Lung (tissue), 12 donors: ENCODE measurements around the gene NDUFA7. TPM values are rescaled to one million over a fixed set of nuclear protein-coding genes. Genes with fewer than 3 reads are reported as not detected.

ENCODE experiments used
- ATAC-seq: fragments of 200-7000 bp; cut with Tn5 transposase; one replicate; pipeline ENCODE4 v1.9.1; 2020; ENCODE audit warnings: moderate number of reproducible peaks; ENCODE audit not compliant: insufficient read depth, low FRiP score
- DNase-seq, 3 donors: peaks; one replicate each; pipeline ENCODE4 v3.0.0-alpha.2; 2013 to 2017
- H3K27ac ChIP-seq, 2 donors: one replicate each; pipeline ENCODE4 v1.5.1; 2013; ENCODE audit warnings: mild to moderate bottlenecking in 2 of 2, moderate library complexity in 2 of 2, control low read depth in 1 of 2, inconsistent platforms in 1 of 2, low read depth in 1 of 2, low read length in 1 of 2
- H3K27me3 ChIP-seq, 3 donors: one replicate each; pipeline ENCODE4 v1.5.1; 2013; ENCODE audit warnings: low read length in 2 of 3; ENCODE audit not compliant: control insufficient read depth in 3 of 3, insufficient read depth in 3 of 3
- H3K36me3 ChIP-seq, 4 donors: one replicate each; pipeline ENCODE4 v1.5.1; 2013; ENCODE audit warnings: low read length in 4 of 4, mild to moderate bottlenecking in 1 of 4, moderate library complexity in 1 of 4; ENCODE audit not compliant: control insufficient read depth in 4 of 4, insufficient read depth in 4 of 4
- H3K4me1 ChIP-seq, 5 donors: one replicate each; pipeline ENCODE4 v1.5.1; 2013; ENCODE audit warnings: low read length in 5 of 5, mild to moderate bottlenecking in 2 of 5, moderate library complexity in 1 of 5; ENCODE audit not compliant: control insufficient read depth in 5 of 5, insufficient read depth in 5 of 5
- H3K4me3 ChIP-seq: one replicate; pipeline ENCODE4 v1.5.1; 2013; ENCODE audit warnings: mild to moderate bottlenecking, control low read depth, moderate library complexity
- H3K9ac ChIP-seq, 2 donors: one replicate each; pipeline ENCODE4 v1.5.1; 2013; ENCODE audit warnings: low read length in 2 of 2, control low read depth in 1 of 2; ENCODE audit not compliant: insufficient read depth in 1 of 2
- H3K9me3 ChIP-seq, 4 donors: one replicate each; pipeline ENCODE4 v1.5.1; 2013; ENCODE audit warnings: low read length in 3 of 4, mild to moderate bottlenecking in 1 of 4, moderate library complexity in 1 of 4; ENCODE audit not compliant: control insufficient read depth in 4 of 4, insufficient read depth in 3 of 4
- WGBS, 2 donors: extraction: QIAGEN DNeasy Blood & Tissue Kit; methylation state at CpG; one replicate each; pipeline ENCODE4 v1.1.7; 2013; 5-methylcytosine and 5-hydroxymethylcytosine counted together
- polyA plus RNA-seq, 2 donors: library from polyadenylated mRNA; stranded (reverse); fragments of 200-250 nt; gene quantifications; one replicate each; pipeline ENCODE4 v1.2.1, GENCODE V29; 2013
- total RNA-seq, 2 donors: library from RNA; depleted of rRNA in 1 of 2; stranded (reverse); fragments of >200 nt in 1 of 2; gene quantifications; one replicate each; pipeline ENCODE4 v1.2.1, GENCODE V29; 2014 to 2021
- TF ChIP-seq, protein P1 (sequence below): IDR thresholded peaks from 2 replicates; pipeline ENCODE4 v1.5.1; 2012; ENCODE audit warnings: mild to moderate bottlenecking; ENCODE audit errors: control extremely low read depth, extremely low read depth
- donor health status: control.
- donor health status: control.
- donor health status: Bipolar disorder and iron deficiency.
- donor health status: healthy.
- donor health status: DM: yes; HTN: yes; CAD: no.

The NDUFA7 gene
- total and polyA plus RNA-seq, 4 donors: 10.6 to 239 (median 86.8) TPM

DNA sequence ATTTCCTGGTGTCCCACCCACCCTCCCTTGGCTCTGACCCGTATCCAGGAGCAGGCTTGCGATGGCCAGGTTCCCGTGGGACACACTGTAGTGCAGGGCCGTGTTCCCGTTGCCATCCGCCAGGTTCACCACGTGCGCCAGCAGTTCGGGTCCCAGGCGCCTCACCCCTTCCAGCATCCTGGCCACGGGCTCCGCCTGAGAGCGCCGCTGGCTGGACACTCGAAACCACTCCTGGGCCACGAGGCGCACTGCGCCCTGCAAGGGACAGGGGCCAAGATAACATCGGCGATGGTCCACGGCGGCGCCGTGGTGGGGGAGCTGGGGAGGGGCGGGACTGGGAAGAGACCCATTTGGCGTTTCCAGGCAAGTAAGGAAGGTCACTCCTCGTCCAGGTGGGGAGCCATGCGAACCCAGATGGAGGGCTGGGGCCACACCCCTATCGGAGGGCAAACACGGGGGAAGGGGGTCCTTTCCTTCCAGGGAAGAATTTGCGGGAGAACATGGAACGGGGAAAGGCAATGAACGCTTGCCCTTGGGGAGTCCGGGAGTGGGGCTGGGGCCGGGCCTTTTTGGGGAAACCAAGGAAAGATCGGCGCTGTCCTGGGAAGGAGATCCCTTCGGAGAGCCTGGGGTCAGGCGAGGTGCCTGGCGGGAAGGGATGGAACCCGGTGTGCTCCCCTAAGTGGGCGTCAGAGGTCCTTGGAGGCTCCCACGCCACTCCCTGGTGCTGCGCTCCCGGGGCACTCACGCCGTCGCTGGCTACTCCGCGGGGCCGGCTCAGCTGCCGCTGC is 12.0 kb upstream of the NDUFA7 start:
- Histone ChIP-seq H3K27ac (no peak overlapping the region), H3K4me3 (no peak overlapping the region), H3K9me3 (no peaks in the 10 kb centered on the region), H3K4me1 (peaks cover 0 to 10% (median 0%) of the 10 kb centered on the region in 5 donors), H3K9ac (no peak overlapping the region), H3K36me3 (peaks cover 0 to 23% (median 0%) of the 10 kb centered on the region in 4 donors), H3K27me3 (peaks cover 0 to 45% (median 30%) of the 10 kb centered on the region in 3 donors)
- no peak for DNase-seq
- TF ChIP-seq, protein P1, sequence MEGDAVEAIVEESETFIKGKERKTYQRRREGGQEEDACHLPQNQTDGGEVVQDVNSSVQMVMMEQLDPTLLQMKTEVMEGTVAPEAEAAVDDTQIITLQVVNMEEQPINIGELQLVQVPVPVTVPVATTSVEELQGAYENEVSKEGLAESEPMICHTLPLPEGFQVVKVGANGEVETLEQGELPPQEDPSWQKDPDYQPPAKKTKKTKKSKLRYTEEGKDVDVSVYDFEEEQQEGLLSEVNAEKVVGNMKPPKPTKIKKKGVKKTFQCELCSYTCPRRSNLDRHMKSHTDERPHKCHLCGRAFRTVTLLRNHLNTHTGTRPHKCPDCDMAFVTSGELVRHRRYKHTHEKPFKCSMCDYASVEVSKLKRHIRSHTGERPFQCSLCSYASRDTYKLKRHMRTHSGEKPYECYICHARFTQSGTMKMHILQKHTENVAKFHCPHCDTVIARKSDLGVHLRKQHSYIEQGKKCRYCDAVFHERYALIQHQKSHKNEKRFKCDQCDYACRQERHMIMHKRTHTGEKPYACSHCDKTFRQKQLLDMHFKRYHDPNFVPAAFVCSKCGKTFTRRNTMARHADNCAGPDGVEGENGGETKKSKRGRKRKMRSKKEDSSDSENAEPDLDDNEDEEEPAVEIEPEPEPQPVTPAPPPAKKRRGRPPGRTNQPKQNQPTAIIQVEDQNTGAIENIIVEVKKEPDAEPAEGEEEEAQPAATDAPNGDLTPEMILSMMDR: no peak
- 39% methylated on average over 52 of the region's 52 CpGs for WGBS, 2 donors
- no peak for ATAC-seq

DNA sequence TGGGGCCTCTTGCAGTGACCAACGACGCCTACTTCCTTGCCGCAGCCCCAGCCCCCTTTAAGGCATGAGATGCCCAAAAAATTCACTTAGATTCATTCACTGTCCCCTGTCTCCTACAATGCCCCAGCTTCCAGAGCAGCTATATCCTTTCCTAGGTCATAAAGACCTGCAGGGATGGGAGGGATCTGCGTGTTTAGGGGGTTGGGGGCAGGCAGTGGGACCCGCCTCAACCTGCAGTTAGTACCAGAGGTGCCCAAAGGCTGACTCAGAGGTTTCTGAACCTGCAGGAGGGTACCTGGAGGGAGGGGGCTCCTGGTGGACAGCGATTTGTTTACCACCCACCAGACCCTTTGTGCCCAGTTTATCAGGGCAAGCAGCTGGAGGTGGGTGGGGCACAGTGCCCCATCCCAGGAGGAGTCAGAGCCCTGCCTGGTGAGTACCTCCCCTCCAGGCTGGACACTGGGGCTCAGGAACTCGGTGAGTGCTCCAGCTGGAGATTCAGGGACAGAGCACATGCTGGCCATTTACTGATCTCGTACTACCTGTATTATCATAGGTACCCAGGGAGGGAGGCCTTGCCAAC is 10.2 kb upstream of the NDUFA7 start:
- H3K4me1 ChIP-seq: peaks cover 0 to 6% (median 0%) of the 10 kb centered on the region in 5 donors
- H3K36me3 ChIP-seq: peaks cover 0 to 25% (median 0%) of the 10 kb centered on the region in 4 donors
- DNase-seq (no peak), ATAC-seq (no peak)
- H3K4me3 ChIP-seq: no peak overlapping the region
- peaks cover 0 to 4% (median 1%) of the 10 kb centered on the region in 4 donors for H3K9me3 ChIP-seq
- H3K9ac ChIP-seq: no peak overlapping the region
- TF ChIP-seq, protein P1: no peak
- H3K27me3 ChIP-seq: peaks cover 0 to 37% (median 21%) of the 10 kb centered on the region in 3 donors
- 88 to 89% methylated on average over 8 of the region's 8 CpGs for WGBS, 2 donors
- no peak overlapping the region for H3K27ac ChIP-seq

DNA sequence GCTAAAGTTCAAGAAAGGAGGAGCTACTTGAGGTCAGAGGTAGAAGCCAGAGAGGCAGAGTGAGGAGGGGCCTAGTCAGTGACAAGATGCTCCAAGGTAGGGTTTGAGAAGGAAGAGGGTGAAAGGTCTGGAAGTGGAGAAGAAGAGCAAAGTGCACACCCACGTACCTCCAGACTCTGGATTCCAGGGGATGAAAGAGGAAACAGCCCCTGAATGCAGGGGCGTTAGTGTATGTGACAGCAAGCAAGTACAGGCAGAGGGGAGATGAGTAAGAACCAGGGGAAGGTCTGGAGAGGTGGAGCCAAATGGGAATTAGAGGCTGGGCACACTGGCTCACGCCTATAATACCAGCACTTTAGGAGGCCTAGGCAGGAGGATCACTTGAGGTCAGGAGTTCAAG is 8.8 kb upstream of the NDUFA7 start:
- no peak for ATAC-seq
- H3K27ac ChIP-seq: no peak overlapping the region
- 86 to 88% methylated on average over 3 of the region's 3 CpGs for WGBS, 2 donors
- no peak overlapping the region for H3K9ac ChIP-seq
- TF ChIP-seq, protein P1: no peak
- DNase-seq: no peak
- H3K36me3 ChIP-seq: peaks cover 0 to 25% (median 0%) of the 10 kb centered on the region in 4 donors
- peaks cover 0 to 29% (median 15%) of the 10 kb centered on the region in 3 donors for H3K27me3 ChIP-seq
- H3K4me3 ChIP-seq: no peak overlapping the region
- peaks cover 0 to 6% (median 0%) of the 10 kb centered on the region in 5 donors for H3K4me1 ChIP-seq
- H3K9me3 ChIP-seq: peaks cover 0 to 4% (median 1%) of the 10 kb centered on the region in 4 donors
